ENCODE results near the gene CDK12. TPM values are rescaled to one million over a fixed set of nuclear protein-coding genes. Genes with fewer than 3 reads are reported as not detected.

The CDK12 gene
- total RNA-seq, 2 experiments from 2014 or later = 61.4 to 61.9 TPM

- CTCF ChIA-PET = interaction anchor here (1.0 to 1.4 kb wide), 2 partner anchors 24 to 51 kb away, joined by 5 to 6 read pairs; no protein-coding TSS in a partner anchor
- intact Hi-C loops (cut with micrococcal nuclease) = no loop called here
- Mint-ChIP-seq H3K9me3 (peaks cover 5% of the 10 kb centered on the region), H3K27me3 (peaks cover 7% of the 10 kb centered on the region), H3K4me1 (ENCODE audit: low read depth) (peaks cover 3% of the 10 kb centered on the region), H3K4me3 (no peak overlapping the region), H3K27ac (no peak overlapping the region), H3K36me3 (ENCODE audit: low read depth) (peaks cover 39% of the 10 kb centered on the region)
- no peak for DNase-seq
- no peak for ATAC-seq
- TF ChIP-seq, protein P1, sequence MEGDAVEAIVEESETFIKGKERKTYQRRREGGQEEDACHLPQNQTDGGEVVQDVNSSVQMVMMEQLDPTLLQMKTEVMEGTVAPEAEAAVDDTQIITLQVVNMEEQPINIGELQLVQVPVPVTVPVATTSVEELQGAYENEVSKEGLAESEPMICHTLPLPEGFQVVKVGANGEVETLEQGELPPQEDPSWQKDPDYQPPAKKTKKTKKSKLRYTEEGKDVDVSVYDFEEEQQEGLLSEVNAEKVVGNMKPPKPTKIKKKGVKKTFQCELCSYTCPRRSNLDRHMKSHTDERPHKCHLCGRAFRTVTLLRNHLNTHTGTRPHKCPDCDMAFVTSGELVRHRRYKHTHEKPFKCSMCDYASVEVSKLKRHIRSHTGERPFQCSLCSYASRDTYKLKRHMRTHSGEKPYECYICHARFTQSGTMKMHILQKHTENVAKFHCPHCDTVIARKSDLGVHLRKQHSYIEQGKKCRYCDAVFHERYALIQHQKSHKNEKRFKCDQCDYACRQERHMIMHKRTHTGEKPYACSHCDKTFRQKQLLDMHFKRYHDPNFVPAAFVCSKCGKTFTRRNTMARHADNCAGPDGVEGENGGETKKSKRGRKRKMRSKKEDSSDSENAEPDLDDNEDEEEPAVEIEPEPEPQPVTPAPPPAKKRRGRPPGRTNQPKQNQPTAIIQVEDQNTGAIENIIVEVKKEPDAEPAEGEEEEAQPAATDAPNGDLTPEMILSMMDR (IDR thresholded peaks at IDR 0.05) = no peak
- POLR2A ChIA-PET = interaction anchor here (0.5 kb wide), 1 partner anchor 450 kb away, joined by 3 read pairs; no protein-coding TSS in a partner anchor
Measured at GRCh38 chr17:39572121-39572520, 110.8 kb downstream of the CDK12 start.

- POLR2A ChIA-PET = interaction anchor here (1.3 kb wide), 1 partner anchor 112 kb away, joined by 4 read pairs; no protein-coding TSS in a partner anchor
- peaks cover 5% of the 10 kb centered on the region for H3K9me3 Mint-ChIP-seq
- TF ChIP-seq, protein P1 (IDR thresholded peaks at IDR 0.05) = no peak
- H3K4me1 Mint-ChIP-seq (ENCODE audit: low read depth) = peaks cover 3% of the 10 kb centered on the region
- H3K27ac Mint-ChIP-seq = no peak overlapping the region
- intact Hi-C loops (cut with micrococcal nuclease) = no loop called here
- H3K27me3 Mint-ChIP-seq = peaks cover 7% of the 10 kb centered on the region
- CTCF ChIA-PET = interaction anchor here (1.2 to 2.3 kb wide), 2 partner anchors 26 to 49 kb away, joined by 3 to 26 read pairs; no protein-coding TSS in a partner anchor
- ATAC-seq = peak; percentile 83
- DNase-seq = peak; percentile 61
- peak overlapping the region; percentile 81 for H3K4me3 Mint-ChIP-seq
- H3K36me3 Mint-ChIP-seq (ENCODE audit: low read depth) = peaks cover 30% of the 10 kb centered on the region
Measured at GRCh38 chr17:39573447-39574298, 112.4 kb downstream of the CDK12 start.

- DNase-seq = peak; percentile 14
- Mint-ChIP-seq H3K4me3 (no peak overlapping the region), H3K4me1 (ENCODE audit: low read depth) (peaks cover 3% of the 10 kb centered on the region), H3K9me3 (peaks cover 3% of the 10 kb centered on the region), H3K36me3 (ENCODE audit: low read depth) (peaks cover 8% of the 10 kb centered on the region), H3K27ac (no peak overlapping the region), H3K27me3 (peaks cover 7% of the 10 kb centered on the region)
- TF ChIP-seq, protein P1 (IDR thresholded peaks at IDR 0.05) = peak; percentile 64
- ChIA-PET CTCF (interaction anchor here (0.6 to 5.7 kb wide), 11 partner anchors 9 to 320 kb away, joined by 3 to 34 read pairs (median 3); no protein-coding TSS in a partner anchor), POLR2A (no interaction called here)
- intact Hi-C loops (cut with micrococcal nuclease) = no loop called here
- ATAC-seq = no peak
Measured at GRCh38 chr17:39576187-39576586, 114.9 kb downstream of the CDK12 start.

- POLR2A ChIA-PET = no interaction called here
- no peak overlapping the region for H3K27ac Mint-ChIP-seq
Measured at GRCh38 chr17:39578272-39578671, 117.0 kb downstream of the CDK12 start.

More at GRCh38 chr17:39578272-39578671, 117.0 kb downstream of the CDK12 start:
- DNase-seq (no peak), ATAC-seq (no peak)
- CTCF ChIA-PET = interaction anchor here (0.9 to 5.7 kb wide), 5 partner anchors 16 to 75 kb away, joined by 3 to 34 read pairs (median 4); no protein-coding TSS in a partner anchor
- intact Hi-C loops (cut with micrococcal nuclease) = no loop called here
- Mint-ChIP-seq H3K4me3 (no peak overlapping the region), H3K4me1 (ENCODE audit: low read depth) (peaks cover 3% of the 10 kb centered on the region), H3K9me3 (no peaks in the 10 kb centered on the region), H3K36me3 (ENCODE audit: low read depth) (no peaks in the 10 kb centered on the region), H3K27me3 (peaks cover 5% of the 10 kb centered on the region)
- TF ChIP-seq, protein P1 (IDR thresholded peaks at IDR 0.05) = no peak
